ENCODE results near the gene KCNK7.

DNA sequence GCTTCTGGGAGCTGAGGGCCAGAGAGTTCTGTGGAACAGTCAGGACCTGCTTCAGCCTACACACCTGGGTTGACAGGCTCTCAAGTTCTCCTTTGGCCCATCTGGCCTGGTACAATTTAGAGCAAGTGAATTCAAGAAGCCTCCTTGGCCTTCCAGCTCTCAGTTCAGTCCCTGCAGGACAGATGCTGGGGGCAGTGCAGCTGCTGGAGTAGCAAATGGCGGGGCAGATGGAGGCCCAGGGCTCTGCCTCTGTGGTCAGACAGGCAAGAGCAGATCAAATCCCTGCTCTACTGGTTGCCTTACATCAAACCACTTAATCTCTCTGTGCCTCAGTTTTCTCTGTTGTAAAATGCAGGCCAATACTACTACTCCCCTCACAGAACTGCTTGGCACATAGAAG lies 8.7 kb upstream of the KCNK7 start:
- TF ChIP-seq, protein P1, sequence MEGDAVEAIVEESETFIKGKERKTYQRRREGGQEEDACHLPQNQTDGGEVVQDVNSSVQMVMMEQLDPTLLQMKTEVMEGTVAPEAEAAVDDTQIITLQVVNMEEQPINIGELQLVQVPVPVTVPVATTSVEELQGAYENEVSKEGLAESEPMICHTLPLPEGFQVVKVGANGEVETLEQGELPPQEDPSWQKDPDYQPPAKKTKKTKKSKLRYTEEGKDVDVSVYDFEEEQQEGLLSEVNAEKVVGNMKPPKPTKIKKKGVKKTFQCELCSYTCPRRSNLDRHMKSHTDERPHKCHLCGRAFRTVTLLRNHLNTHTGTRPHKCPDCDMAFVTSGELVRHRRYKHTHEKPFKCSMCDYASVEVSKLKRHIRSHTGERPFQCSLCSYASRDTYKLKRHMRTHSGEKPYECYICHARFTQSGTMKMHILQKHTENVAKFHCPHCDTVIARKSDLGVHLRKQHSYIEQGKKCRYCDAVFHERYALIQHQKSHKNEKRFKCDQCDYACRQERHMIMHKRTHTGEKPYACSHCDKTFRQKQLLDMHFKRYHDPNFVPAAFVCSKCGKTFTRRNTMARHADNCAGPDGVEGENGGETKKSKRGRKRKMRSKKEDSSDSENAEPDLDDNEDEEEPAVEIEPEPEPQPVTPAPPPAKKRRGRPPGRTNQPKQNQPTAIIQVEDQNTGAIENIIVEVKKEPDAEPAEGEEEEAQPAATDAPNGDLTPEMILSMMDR (IDR thresholded peaks at IDR 0.05) = no peak
- TF ChIP-seq POLR2A (IDR thresholded peaks at IDR 0.05) (no peak), EP300 (IDR thresholded peaks at IDR 0.05) (no peak)
